HG02870 (cell line): ENCODE results near the gene TMEM35A.
A peak's percentile ranks its signal among the peaks of the same experiment; 100 is the strongest.
"Not testable (repeated sequence)": the region's sequence is repeated elsewhere in the genome, so short reads cannot be mapped to it uniquely, and the experiment has no call there.

Experiments
- ATAC-seq: cut with Tn5 transposase; IDR thresholded peaks from one replicate; pipeline ENCODE4 v1.9.1; 2021; ENCODE audit warnings: mild to moderate bottlenecking, moderate library complexity; ENCODE audit not compliant: unreplicated experiment

TMEM35A gene

GRCh38 chrX:101078716-101079598 lies at the start of gene TMEM35A:
Gene TMEM35A, plus strand, starts transcription at chrX:101078879. Its CDS starts 124 bp downstream, at chrX:101079003.
- ATAC-seq = no peak

DNA sequence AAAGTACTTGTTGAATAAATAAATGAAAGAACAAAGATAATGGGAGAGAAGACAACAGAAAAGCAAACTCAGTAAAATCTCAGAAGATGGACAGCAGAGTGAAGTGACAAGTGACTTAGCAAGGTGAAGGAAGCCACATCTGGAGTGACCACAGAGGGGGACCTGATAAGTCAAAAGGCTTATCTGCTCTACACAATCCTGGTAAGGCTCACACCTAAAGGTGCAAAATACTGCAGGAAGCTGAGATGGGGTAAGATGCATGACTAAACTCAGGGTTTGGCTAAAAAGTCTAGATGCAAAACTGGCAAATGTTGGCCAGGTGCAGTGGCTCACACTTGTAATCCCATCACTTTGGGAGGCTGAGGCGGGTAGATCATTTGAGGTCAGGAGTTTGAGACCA lies 49.0 kb upstream of the TMEM35A start:
- ATAC-seq = no peak

GRCh38 chrX:101037231-101037630 lies 41.4 kb upstream of the TMEM35A start:
- ATAC-seq = no peak

DNA sequence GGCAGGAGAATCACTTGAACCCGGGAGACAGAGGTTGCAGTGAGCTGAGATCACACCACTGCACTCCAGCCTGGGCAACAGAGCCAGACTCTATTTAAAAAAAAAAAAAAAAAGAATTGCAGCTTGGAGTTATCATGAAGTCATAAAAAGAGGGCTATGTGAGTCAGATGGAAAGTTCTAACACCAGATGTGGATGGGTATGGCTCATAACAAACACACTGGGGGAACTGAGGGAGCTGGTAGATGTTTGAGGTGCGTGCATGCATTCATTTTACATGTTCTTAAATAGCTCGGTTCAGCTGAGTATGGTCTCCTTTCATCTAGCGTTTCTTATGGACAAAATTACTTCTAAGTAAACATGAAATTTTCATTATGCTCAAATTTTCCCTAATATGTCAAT lies 38.5 kb upstream of the TMEM35A start:
- peak; percentile 85 for ATAC-seq

GRCh38 chrX:101051153-101051548 lies 27.5 kb upstream of the TMEM35A start:
- ATAC-seq = peak; percentile 7

GRCh38 chrX:101051549-101052302 lies 27.0 kb upstream of the TMEM35A start, which contains the start of gene TRMT2B:
Gene TRMT2B, minus strand, starts transcription at chrX:101052111. Its CDS starts 9,822 bp downstream, at chrX:101042289.
- ATAC-seq = peak; percentile 90

GRCh38 chrX:101056551-101056950 lies 22.1 kb upstream of the TMEM35A start:
- ATAC-seq = not testable (repeated sequence)

DNA sequence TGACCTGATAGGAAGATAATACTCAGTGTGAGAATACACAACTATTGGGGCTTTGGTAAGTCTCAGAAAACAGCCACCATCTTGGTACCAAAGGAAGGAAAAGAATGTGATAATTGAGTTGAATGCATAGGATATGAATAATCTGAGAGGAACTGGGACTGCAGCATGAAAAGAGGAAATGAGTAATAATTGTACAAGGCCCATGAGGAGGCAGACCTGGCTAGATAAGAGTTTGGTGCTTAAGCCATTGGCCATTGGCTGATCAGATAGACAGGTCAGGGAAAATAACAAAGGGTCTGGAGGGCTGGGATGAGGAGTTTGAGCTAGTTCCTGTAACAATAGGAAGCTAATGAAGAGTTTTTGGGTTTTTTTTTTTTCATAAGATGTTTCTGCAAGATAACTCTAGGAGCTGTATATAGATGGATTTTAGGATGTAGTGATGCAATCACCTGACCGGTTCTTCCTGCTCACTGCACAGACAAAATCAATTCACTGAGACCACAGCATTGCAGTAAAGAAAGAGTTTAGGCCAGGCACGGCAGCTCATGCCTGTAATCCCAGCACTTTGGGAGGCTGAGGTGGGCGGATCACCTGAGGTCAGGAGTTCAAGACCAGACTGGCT lies 21.5 kb upstream of the TMEM35A start:
- peak; percentile 95 for ATAC-seq

DNA sequence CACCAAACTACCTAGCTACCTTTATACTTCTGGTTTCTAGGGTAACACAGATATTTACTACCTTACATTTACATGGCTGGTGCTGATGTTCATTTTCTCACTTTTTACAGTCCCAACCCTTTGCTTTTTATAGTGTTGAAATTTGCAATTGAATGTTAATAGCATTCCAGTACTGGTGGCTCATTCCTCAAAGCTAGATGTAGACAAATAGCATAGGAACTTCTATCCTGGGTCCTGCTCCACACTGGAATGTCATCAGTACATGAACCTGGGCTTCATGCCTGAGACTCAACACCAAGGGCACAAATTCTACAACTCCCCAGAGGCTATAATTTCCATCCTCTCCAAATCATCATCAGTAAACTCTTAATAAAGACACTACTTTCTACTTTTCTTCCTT lies 16.5 kb upstream of the TMEM35A start:
- ATAC-seq = no peak

GRCh38 chrX:101071582-101071981 lies 7.1 kb upstream of the TMEM35A start:
- no peak for ATAC-seq

DNA sequence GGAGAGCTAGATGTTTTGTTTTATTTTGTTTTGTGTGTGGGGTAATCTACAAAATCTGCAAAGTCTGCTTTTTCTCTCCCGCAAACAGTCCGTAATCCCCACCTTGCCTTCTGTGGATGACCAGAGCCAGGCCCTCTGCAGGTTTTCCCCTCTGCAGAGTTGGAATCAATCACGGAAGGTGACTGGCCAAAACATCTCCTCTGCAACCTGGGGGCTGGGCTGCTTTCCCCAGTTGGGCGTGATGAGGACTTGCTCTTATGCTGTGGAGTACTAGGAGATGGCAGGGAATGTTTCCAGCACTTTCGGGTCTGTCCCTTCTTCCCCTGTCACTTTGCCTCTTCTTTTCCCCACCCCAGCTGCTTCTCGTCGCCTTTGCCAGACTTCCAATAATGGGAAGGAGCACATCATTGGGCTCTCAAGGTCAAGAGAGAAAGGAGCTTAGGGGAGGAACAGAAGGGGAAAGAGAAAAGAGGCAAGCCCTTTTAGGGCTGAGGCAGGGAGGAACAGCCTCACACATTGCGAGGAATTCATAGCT lies 1.1 kb downstream of the TMEM35A start:
- ATAC-seq = no peak

DNA sequence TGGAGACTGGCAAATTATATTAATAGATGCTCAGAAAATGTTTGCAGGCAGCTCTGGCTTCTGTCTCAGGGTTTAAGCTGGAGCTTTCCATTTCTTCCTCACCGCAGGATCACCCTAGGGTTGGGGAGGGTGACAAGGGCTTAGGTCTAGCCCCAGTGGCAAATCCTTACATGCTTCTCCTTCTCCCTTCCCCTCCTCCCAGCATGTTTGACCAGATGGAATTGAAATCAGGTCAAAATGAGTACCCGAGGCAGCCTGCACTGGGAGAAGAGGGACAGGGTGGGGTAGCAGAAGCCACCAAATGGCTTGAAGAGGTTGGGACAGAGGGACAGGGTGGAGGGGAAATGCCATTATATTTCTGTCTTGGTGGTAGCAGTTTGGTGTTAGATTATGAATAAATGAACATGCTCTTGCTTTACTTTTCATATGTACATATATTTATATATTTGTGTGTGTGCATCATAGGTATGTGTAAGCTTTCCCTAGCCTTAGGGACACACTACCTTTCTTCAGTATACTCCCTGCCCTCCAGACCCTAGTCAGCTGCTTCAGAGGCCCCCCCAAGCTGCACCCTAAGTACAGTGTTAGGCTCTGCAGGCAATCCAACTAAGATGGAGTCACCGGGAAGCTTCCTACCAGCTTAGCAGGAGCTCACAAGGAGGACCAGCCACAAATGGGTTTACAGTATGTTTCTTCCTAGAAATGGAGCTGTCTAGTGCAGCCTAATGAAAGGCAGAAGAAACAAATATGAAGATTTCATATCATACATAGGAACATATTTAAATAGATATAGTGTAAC lies 1.8 kb downstream of the TMEM35A start:
- no peak for ATAC-seq

GRCh38 chrX:101081231-101081630 lies 2.6 kb downstream of the TMEM35A start:
- ATAC-seq = no peak

DNA sequence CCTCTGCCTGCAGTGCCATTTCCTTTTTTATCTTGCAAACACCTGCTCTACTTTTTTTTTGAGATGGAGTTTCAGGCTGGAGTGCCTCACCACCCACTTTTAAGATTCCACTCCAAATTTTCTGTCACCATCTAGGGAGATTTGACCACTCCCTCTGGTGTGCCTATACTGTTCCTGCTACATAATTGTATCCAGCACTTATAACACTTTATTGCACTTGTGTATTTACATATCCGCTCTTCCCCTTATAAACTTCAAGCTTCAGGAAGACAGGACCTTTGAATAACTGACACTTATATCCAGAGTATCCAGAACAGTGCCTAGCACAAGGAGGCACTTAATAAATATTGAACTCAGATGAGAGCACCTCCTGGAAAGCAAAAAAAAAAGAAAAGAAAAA lies 13.1 kb downstream of the TMEM35A start:
- ATAC-seq = no peak

- peak; percentile 99 for ATAC-seq
Measured at GRCh38 chrX:101097546-101098453, 19.1 kb downstream of the TMEM35A start, which contains the start of gene CENPI. Gene CENPI, plus strand, starts transcription at chrX:101098204. Its CDS starts 2,867 bp downstream, at chrX:101101071.

- no peak for ATAC-seq
Measured at GRCh38 chrX:101108284-101108683, 29.6 kb downstream of the TMEM35A start.

GRCh38 chrX:101117701-101118100 lies 39.0 kb downstream of the TMEM35A start:
- ATAC-seq = no peak

DNA sequence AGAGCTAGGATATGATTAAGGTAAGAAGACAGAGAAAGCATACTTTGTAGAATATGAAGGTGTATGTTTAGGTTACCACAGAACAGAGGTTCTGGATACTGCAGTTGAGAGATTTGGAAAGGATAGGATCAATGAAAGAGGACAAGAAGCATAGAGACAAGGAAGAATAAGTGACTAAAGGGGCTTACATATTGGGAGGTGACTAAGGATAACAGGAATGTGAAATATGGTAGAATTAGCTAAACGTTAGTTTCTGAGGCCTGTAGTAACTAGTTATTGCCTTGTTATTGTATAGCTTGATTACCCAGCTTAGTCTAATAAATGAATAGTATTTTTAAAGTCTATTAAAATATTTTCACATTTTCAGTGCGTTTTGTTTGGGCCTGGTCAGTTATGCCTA lies 57.6 kb downstream of the TMEM35A start:
- ATAC-seq = no peak
